Activated CD8-positive, alpha-beta memory T cell treated with anti-CD3 and anti-CD28 coated beads, Interleukin-2, amount 50 U/mL, for 1 hour (primary cell): Measurements from ENCODE around the gene MRPS18A.
"Not testable (repeated sequence)": the region's sequence is repeated elsewhere in the genome, so short reads cannot be mapped to it uniquely, and the experiment has no call there.

ENCODE experiments used
- DNase-seq: peaks from one replicate; pipeline ENCODE4 v3.0.0-alpha.2; 2020; ENCODE audit errors: extremely low read depth

Gene MRPS18A

DNA sequence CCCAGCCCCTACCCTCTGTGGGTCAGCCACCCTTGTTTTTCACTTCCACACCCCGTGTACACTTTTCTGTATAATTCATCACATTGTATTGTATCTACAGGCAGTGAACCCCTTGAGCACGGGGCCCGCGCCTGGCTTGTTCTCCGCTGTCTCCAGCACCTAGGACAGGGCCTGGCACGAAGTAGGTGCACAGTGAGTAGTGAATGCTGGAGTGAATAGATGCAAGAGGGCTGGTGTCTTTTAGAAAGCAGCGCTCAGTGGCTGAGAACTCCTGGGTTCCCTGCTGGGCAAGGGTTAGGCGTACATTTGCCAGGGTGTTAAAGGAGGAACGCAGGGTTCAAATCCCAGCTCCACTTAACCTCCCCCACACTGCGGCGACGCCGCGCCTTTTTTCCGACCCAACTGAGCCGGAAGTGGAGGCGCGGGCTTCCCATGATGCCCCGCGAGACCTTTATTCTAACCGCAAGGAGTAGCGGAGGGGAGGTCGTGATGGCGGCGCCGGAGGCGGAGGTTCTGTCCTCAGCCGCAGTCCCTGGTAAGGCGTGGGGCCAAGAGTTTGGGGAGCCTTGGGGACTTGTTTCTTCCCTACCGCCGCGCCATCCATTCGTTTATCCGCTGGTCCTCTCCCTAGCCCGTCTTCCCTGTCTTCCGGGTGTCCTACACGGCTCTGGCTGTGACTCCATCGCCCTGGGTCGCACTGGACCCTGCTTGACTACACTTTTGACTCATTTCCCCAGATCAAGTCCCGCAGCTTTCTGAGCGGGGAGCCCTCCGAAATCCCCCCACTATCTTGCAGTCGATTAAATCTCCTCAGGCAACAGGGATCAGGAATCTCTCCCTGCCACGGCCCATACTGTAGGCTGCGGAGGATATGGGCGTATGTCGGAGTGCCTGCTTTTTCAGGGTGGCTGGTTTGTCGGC is 51.9 kb downstream of the MRPS18A start, which contains the start of gene MAD2L1BP:
TSS of gene MAD2L1BP (plus strand) at position 454 of the 921 bp plus-strand sequence. CDS start at position 490, 36 bp downstream.
- peak; percentile 46 for DNase-seq

- DNase-seq = no peak
Measured at GRCh38 chr6:43634702-43635303, 52.8 kb downstream of the MRPS18A start.

- DNase-seq = not testable (repeated sequence)
Measured at GRCh38 chr6:43633002-43633401, 54.6 kb downstream of the MRPS18A start.

- no peak for DNase-seq
Measured at GRCh38 chr6:43630980-43631619, 56.5 kb downstream of the MRPS18A start.

DNA sequence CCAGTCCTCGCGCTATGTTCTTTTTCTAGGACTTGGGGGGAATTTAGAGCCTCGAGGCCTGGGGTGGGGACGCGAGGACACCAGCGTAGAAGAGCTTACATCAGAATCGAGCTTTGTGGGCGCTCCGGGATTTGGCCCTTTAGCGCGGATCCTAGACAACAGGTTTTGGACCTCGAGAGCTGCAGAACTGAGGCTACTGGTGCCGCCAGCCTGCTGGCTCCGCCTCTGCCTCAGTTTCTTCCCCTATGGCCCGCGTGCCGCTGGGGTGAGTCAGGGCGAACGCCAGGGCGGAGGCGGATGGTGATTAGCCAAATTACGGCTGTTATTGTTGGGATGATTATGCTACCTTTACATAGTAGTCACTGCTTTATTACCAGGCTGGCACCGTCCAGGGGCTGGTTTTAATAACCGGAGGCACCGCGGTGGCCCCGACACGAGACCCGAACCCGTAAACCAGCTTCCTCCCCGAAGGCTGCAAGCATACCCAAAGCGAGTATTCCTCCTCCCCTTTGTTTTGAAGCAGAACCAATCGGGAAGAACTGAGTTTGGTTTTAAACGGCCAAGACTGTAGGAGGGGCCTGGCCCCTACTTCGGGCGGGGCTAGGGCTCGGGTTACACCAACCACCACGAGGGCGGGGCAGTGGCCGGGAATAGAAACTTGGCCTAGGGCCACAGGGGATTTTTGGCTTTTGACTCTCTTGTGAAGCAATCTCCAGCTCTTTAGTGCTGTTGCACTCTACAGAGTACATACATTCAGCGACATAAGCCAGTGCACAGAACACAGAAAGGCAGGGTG is 57.9 kb downstream of the MRPS18A start:
- DNase-seq = peak; percentile 62

- DNase-seq = peak; percentile 79
Measured at GRCh38 chr6:43629104-43629504, 58.5 kb downstream of the MRPS18A start, which contains the start of gene GTPBP2. Gene GTPBP2, minus strand, starts transcription at chr6:43629264. Its CDS starts 102 bp downstream, at chr6:43629162.

DNA sequence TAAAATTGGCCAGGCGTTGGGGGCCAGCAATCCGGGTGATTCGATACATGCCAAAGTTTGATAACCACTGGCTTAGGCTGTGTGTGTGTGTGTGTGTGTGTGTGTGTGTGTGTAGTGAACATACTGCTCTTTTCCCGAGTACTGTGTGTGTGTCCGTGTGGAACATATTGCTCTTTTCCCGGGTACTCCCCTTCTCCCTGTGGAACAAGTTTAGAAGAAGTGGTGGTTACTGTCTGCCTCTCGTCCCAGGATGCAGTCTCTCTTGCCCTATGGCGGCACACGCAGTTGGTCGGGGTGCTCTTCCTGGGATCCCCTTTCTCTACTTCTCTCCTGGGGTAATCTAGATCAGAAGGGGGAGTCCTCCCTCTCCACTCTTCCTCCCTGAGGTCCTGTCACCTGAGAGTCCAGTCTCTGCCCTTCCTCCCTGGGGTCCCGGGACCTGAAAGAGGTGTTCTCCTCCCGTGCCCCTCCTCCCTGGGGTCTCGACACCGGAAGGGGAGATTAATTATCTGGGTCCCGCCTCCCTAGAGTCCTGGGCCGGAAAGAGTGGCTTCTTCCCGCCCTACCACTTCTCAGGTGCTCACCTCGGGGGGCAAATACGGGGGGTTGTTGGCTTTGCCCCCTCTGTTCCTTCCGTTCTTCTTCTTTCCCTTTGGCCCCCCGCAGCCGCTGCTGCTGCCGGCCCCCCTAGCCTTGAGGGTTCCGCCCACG is 59.0 kb downstream of the MRPS18A start:
- DNase-seq = no peak

- no peak for DNase-seq
Measured at GRCh38 chr6:43627008-43627825, 60.4 kb downstream of the MRPS18A start.

GRCh38 chr6:43625393-43625992 is 62.1 kb downstream of the MRPS18A start:
- DNase-seq = no peak

- no peak for DNase-seq
Measured at GRCh38 chr6:43624786-43625288, 62.8 kb downstream of the MRPS18A start.

- DNase-seq = no peak
Measured at GRCh38 chr6:43623880-43624785, 63.5 kb downstream of the MRPS18A start.

DNA sequence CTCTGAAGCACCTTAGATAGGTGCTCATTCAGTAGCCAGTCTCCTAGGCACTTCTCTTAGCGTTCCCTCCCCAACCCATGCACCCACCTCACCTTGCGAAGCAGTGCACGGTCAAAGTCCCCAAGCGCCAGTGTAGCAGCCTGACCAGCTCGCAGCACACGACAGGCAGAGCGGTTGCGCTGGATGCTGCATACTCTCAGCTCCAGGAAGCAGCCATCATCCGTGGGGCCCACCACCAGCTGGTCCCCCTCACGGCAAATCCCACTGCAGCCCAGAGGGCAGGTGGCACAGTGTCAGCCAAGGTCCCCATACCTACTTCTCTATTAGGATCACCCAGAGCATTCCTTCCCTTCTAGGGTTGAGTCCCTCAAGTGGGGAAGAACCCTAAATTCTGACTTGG is 65.0 kb downstream of the MRPS18A start:
- no peak for DNase-seq

DNA sequence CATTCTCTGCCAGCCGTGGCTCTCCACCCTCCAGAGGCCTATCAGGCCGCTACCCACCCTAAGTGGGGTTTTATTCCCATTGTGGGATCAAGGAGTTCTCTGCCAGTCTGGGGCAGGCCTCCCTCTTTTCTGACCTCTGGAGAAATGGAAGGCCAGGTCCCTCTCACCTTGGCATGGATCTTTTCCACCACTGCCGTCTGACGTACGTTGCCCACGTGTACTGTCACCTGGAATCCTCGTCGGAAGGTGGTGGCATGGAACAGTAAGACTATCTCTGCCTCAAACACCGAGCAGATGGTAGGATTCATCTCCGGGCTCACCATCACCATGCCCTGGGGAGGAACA is 65.8 kb downstream of the MRPS18A start:
- DNase-seq = no peak
